HCT116 (cell line): ENCODE data around the gene BCO2. TPM values are rescaled to one million over a fixed set of nuclear protein-coding genes. Genes with fewer than 3 reads are reported as not detected.

Experiments used
- total RNA-seq: library from RNA; stranded (reverse); gene quantifications from one replicate; pipeline ENCODE4 v1.2.1, GENCODE V29; 2021; ENCODE audit not compliant: unreplicated experiment

The BCO2 gene
- total RNA-seq, 1 experiment from 2014 or later = 4.0 TPM

Other genes starting within 250 kb of the BCO2 start
- 5.6 TPM for gene DIXDC1, start 238.2 kb upstream of the BCO2 start, total RNA-seq
- 68.1 TPM for gene DLAT, start 150.1 kb upstream of the BCO2 start, total RNA-seq
- 1.6 TPM for gene PIH1D2, start 101.5 kb upstream of the BCO2 start, total RNA-seq
- 19.4 TPM for gene NKAPD1, start 101.2 kb upstream of the BCO2 start, total RNA-seq
- gene TIMM8B, start 88.8 kb upstream of the BCO2 start, total RNA-seq = 62.1 TPM
- 129 TPM for gene SDHD, start 88.6 kb upstream of the BCO2 start, total RNA-seq
- 112 TPM for gene IL18, start 11.4 kb upstream of the BCO2 start, total RNA-seq
- gene TEX12, start 8.1 kb upstream of the BCO2 start, total RNA-seq = not detected
- gene PTS, start 50.9 kb downstream of the BCO2 start, total RNA-seq = 45.7 TPM
- not detected for gene PLET1, start 85.3 kb downstream of the BCO2 start, total RNA-seq